Astrocyte of the hippocampus (primary cell): ENCODE results near the gene HGS.

Source experiments
- DNase-seq: peaks from one replicate; pipeline ENCODE4 v3.0.0; 2011; ENCODE audit warnings: low read depth, low spot score

The HGS gene, protein sequence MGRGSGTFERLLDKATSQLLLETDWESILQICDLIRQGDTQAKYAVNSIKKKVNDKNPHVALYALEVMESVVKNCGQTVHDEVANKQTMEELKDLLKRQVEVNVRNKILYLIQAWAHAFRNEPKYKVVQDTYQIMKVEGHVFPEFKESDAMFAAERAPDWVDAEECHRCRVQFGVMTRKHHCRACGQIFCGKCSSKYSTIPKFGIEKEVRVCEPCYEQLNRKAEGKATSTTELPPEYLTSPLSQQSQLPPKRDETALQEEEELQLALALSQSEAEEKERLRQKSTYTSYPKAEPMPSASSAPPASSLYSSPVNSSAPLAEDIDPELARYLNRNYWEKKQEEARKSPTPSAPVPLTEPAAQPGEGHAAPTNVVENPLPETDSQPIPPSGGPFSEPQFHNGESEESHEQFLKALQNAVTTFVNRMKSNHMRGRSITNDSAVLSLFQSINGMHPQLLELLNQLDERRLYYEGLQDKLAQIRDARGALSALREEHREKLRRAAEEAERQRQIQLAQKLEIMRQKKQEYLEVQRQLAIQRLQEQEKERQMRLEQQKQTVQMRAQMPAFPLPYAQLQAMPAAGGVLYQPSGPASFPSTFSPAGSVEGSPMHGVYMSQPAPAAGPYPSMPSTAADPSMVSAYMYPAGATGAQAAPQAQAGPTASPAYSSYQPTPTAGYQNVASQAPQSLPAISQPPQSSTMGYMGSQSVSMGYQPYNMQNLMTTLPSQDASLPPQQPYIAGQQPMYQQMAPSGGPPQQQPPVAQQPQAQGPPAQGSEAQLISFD

DNA sequence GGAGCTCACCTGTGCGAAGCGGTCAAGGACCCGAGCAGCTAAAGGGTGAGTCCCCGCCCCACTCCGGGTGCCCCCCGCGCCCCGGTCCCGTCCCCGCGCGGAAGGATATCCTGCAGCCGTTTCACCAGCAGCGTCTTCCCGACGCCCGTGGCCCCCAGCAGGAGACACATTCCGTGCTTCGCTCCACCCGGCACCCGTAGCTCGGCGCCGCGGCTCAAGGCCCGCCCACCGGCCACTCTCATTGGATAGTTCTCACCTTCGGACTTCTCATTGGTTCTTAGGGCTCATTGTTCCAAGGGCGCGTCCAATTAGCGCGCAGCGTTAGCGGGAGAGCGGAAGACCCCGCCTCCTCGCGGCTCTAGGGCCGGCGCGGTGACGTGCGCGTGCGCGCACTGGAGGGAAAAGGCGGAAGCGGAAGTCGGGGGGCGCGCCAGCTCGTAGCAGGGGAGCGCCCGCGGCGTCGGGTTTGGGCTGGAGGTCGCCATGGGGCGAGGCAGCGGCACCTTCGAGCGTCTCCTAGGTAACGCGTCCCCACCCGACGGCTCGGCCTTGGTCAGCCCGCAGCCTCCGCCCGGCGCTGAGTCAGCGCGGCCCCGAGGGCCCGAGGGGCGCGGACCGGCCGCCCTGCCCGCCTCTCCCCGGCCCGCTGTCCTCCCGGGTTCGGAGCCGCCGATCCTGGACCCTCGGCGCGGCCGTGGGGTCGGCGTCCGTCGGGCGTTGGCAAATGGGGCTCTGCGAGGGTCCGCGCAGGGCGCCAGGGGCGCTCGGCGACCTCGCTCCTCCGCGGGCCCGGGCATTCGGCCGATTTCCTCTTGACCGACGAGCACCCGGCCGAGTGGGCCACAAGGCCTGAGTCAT is at the start of gene HGS, which contains the start of gene ARL16:
TSS of gene HGS (plus strand) at position 428 of the 858 bp plus-strand sequence. CDS start at position 484, 56 bp downstream.
TSS of gene ARL16 (minus strand) at position 214 of the 858 bp plus-strand sequence. CDS start at position 170, 44 bp downstream.
- peak; percentile 100 for DNase-seq

DNA sequence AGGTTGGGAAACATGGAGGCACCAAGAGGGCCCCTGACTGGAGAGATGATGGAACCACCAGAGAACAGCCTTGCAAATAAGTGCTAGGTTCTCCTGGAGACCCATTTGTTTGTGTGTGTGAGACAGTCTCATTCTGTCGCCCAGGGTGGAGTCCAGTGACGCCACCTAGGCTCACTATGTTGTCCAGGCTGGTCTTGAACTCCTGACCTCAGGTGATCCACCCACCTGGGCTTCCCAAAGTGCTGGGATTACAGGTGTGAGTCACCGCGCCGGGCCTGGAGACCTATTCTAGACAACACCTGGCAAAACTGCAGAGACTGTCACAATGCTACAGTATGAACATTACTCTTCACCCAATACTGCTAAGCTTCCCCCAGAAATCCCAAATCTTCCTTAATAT is 48.4 kb upstream of the HGS start:
- no peak for DNase-seq

DNA sequence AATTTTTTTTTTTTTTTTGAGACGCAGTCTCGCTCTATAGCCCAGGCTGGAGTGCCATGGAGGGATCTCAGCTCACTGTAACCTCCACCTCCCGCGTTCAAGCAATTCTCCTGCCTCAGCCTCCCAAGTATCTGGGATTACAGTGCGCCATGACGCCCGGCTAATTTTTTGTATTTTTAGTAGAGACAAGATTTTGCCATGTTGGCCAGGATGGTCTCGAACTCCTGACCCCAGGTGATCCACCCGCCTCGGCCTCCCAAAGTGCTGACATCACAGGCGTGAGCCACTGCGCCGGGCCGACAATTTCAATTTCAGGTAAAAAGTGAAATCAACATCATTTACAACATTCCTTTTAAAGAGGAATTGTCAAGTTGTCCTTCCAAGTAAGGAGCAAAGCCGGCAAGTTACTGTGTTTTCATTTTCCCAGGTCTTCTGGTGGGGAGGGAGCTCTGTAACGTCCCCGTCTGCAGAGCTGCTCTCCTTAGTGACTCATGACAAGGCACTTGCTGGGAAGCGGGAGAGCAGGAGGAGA is 47.8 kb upstream of the HGS start:
- DNase-seq: no peak

DNA sequence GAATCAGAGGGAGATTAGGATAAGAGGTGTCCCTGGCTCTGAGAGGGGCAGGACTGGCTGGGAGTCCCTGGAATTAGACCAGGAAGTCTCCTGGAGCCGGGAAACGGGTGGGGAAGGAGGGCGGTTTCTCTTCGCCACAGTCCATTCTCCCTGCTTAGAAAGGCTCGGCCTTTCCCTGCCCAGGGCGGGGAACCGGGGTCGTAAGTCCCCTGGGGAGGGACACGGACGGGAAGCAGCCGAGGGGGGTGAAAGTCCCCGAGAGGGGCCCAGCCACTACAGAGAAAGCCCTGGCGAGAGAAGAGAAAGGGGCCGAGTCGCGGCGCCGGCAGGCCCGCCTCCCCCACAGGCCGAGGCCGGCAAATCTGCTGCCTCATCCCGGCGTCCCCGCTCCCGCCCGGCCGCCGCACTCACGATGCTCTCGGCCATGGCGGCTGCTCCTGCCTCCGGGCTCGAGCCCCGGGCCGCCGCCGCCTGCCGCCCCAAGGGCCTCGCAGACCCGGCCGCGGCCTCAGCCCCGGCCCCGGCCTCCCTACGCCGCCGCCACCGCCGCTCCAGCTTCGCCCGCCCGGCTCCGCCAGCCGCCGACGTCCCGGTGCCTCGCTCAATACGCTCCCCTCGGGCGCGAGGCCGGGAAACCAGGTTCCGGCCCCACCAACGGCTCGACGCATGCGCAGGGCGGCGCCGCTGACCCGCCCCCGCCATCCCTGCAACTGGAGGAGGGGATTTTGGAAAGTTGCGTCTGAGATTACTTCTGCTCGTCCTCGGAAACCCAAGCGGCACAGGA is 47.1 kb upstream of the HGS start, which contains the start of the genes NPLOC4 and TSPAN10:
TSS of gene NPLOC4 (minus strand) at position 608 of the 784 bp plus-strand sequence. CDS start at position 426, 182 bp downstream.
TSS of gene TSPAN10 (plus strand) at position 692 of the 784 bp plus-strand sequence. CDS start 5,217 bp downstream, outside the sequence.
- DNase-seq: peak; percentile 96

- no peak for DNase-seq
These were observed 45.1 kb upstream of the HGS start for GRCh38 chr17:81638683-81639082.

GRCh38 chr17:81640011-81640410 is 43.8 kb upstream of the HGS start:
- DNase-seq: no peak

GRCh38 chr17:81641825-81642489 is 41.9 kb upstream of the HGS start:
- peak; percentile 70 for DNase-seq

DNA sequence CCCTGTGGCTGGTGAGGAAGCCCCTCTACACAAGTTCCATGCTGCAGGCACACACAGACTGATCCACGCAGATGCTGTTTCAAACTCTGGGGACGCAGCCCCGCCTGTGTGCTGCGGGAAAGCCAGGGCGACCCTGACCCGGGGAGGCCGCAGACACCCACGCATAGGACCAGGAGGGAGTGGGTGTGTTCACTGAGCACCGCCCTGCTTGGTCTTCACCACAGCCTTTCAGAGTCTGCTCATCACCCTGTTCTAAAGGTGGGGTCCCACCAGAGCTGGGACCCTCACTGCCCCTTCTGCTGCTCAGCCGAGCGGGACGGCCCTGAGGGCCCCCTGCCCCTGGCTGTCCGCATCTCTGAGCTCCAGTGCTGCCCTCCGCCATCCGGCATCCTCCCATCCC is 39.3 kb upstream of the HGS start:
- DNase-seq: no peak

DNA sequence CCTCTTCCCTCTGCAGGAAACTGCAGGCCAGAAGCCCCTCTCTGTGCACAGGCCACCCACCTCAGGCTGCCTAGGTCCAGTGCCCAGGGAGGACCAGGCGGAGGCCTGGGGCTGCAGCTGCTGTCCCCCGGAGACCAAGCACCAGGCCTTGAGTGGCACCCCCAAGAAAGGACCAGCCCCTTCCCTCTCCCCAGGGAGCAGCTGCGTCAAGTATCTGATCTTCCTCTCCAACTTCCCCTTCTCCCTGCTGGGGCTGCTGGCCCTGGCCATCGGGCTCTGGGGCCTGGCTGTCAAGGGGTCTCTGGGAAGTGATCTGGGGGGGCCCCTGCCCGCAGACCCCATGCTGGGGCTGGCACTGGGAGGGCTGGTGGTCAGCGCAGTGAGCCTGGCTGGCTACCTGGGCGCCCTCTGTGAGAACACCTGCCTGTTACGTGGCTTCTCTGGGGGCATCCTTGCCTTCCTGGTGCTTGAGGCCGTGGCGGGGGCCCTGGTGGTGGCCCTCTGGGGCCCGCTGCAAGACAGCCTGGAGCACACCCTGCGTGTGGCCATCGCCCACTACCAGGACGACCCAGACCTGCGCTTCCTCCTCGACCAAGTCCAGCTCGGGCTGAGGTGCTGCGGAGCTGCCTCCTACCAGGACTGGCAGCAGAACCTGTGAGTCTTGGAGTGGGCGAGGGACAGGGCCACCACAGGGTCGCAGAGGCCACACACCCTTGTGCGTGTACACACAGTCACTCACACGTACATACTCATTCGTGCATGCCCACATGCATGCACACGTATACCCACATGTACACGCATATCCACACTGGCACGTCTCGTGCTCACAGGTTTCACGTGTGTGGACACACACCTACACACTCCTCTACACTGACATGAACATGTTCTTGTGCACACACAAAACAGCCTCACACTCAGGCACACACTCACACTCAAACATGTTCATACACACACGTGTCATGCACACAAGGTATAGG is 38.5 kb upstream of the HGS start:
- DNase-seq: no peak

GRCh38 chr17:81646869-81647600 is 36.8 kb upstream of the HGS start:
- no peak for DNase-seq

- no peak for DNase-seq
These were observed 36.2 kb upstream of the HGS start for GRCh38 chr17:81647640-81648012.

DNA sequence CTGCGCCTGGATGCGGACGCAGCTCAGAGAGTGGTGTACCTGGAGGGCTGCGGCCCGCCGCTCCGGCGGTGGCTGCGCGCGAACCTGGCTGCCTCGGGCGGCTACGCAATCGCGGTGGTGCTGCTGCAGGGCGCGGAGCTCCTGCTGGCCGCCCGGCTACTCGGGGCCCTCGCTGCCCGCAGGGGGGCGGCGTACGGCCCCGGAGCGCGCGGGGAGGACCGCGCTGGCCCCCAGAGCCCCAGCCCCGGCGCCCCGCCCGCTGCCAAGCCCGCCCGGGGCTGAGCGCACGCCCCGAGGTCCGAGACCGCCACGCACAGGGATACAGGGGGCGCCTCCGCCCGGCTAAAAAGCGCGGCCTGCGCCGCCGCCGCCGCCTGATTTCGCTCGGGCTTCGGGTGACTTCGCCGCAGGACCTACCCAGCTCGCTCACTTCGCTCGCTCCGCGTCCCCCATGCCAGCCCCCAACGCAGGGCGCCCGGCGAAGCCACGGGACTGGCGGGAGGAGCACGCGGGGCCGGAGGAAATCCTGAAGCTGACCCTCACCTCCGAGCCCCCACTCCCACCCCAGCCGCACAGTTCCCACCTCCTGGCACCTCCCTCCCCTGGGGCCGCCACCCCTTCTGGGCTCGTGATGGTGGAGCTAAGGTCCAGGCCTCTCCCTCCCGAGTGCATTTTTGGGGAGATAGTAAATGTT is 35.7 kb upstream of the HGS start:
- peak; percentile 28 for DNase-seq

DNA sequence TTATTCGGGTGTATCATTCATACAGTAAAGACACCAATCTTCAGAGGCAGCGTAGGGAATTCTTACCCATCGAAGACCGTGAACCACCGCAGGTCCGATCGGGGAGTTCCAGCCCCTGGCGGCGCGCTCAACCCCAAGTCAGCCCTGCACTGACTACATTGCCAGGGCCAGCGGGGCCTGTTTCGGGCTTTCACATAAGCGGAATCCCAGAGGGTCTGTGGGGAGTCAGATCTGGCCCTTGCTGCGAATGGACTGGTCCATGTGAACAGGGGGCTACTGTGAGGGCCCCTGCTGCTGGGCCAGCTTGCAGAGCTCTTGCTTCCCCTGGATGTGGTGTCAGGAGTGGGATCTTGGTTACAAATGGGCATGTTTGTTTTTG is 35.1 kb upstream of the HGS start:
- no peak for DNase-seq

- no peak for DNase-seq
These were observed 32.9 kb upstream of the HGS start for GRCh38 chr17:81650951-81651350.

- peak; percentile 88 for DNase-seq
These were observed 32.1 kb upstream of the HGS start for GRCh38 chr17:81651692-81652091.

DNA sequence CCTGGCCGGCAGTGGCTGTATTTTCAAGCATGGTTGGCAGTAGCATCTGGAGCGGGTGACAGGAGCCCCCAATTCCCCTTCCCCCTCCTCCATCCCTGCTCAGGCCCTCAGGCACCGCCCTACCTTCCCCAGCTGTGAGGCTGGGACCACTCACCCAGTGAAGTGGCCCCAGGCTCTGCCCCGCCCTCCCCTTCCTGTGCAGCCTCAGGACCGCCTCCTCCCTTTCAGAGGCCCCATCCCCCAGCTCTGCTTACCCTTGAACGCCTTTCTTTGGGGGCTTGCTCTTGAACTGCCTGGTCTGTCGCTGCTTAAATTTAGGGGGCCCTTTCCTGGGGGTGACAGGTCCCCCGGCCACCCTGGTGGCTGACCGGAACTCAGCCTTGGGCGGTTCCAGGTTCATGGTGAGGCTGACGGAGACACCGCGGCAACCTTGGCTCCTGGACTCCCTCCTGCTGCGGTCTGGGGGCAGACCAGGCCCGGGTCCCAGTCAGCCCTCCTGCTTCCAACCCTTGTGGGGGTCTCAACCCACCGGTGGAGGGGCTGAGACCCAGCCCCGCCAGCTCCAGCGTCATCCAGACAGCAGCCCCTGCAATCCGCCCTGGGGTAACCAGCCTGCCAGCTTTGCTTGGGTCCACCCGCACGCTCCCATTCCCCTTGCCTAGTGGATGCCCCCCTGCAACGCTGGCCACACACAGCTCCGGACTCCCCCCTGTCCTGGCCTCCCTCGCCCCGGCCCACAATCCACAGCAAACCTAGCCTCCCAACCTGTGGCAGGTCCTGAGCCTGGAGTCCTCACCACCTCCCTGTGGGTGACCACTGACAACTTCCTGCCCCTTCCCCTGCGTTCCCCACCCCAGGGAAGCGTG is 30.7 kb upstream of the HGS start:
- DNase-seq: no peak
